K562 (cell line): ENCODE measurements around the gene SELENOW.

Experiments used
- BHLHE40 ChIP-seq: IDR thresholded peaks from 2 replicates; pipeline ENCODE4 v1.6.1; 2011; ENCODE audit warnings: low read length, improper control_type of control experiment
- CBX2 ChIP-seq: fragments of 200-600 bp; sonication (generic); IDR thresholded peaks from one replicate; pipeline ENCODE4 v1.6.1; 2012; ENCODE audit warnings: mild to moderate bottlenecking, low read length, inconsistent platforms; ENCODE audit not compliant: insufficient read depth, poor library complexity, severe bottlenecking
- CTCF ChIP-seq, 3 experiments: IDR thresholded peaks in 2 of 3; conservative IDR thresholded peaks in 1 of 3; 2 replicates each; pipeline ENCODE4 v1.5.1; 2011 to 2012; ENCODE audit warnings: low read length in 3 of 3, mild to moderate bottlenecking in 3 of 3, control low read depth in 2 of 3, improper control_type of control experiment in 1 of 3, inconsistent platforms in 1 of 3, low read depth in 1 of 3, mixed read lengths in 1 of 3, moderate library complexity in 1 of 3; ENCODE audit not compliant: insufficient read depth in 2 of 3
- ELK1 ChIP-seq: sonication (generic); formaldehyde crosslinking; IDR thresholded peaks from 2 replicates; pipeline ENCODE4 v1.8.1; 2022; ENCODE audit warnings: missing genetic modification reagents
- EZH2 ChIP-seq: IDR thresholded peaks from 2 replicates; pipeline ENCODE4 v1.6.1; 2012; ENCODE audit warnings: low read depth, mild to moderate bottlenecking, inconsistent platforms, low read length, borderline replicate concordance
- HMG20A ChIP-seq: fragments of 450-650 bp; formaldehyde crosslinking; conservative IDR thresholded peaks from 2 replicates; pipeline ENCODE4 v1.4.0; 2020; ENCODE audit warnings: mild to moderate bottlenecking, mixed read lengths
- PBX2 ChIP-seq, 2 experiments: IDR thresholded peaks in 1 of 2; conservative IDR thresholded peaks in 1 of 2; 2 replicates each; pipeline ENCODE4 v1.6.1; 2016; ENCODE audit warnings: low read depth in 2 of 2, mild to moderate bottlenecking in 1 of 2, missing compliant biosample characterization in 1 of 2, missing genetic modification characterization in 1 of 2, moderate library complexity in 1 of 2
- POLR2A ChIP-seq: fragments of 450-650 bp; conservative IDR thresholded peaks from 2 replicates; pipeline ENCODE4 v1.6.1; 2016
- POLR2G ChIP-seq: fragments of 200-400 bp; formaldehyde crosslinking; IDR thresholded peaks from 2 replicates; pipeline ENCODE4 v1.6.1; 2017; ENCODE audit warnings: low read depth, mild to moderate bottlenecking, antibody characterized with exemption, low read length, moderate library complexity
- RAD21 ChIP-seq, 2 experiments: fragments of 250-450 bp in 1 of 2; fragments of 450-650 bp in 1 of 2; sonication (Bioruptor Pico) in 1 of 2; formaldehyde crosslinking in 1 of 2; IDR thresholded peaks in 1 of 2; conservative IDR thresholded peaks in 1 of 2; 2 replicates each; pipeline versions ENCODE4 v1.4.0 to v1.8.0; 2020 to 2022; ENCODE audit warnings: mild to moderate bottlenecking in 2 of 2, moderate library complexity in 1 of 2
- SAFB ChIP-seq: fragments of 200-400 bp; formaldehyde crosslinking; IDR thresholded peaks from 2 replicates; pipeline ENCODE4 v1.6.1; 2017; ENCODE audit warnings: low read depth, low read length, borderline replicate concordance
- TARDBP ChIP-seq: fragments of 450-650 bp; IDR thresholded peaks from 2 replicates; pipeline ENCODE4 v1.6.1; 2016
- ZBTB26 ChIP-seq: fragments of 450-650 bp; formaldehyde crosslinking; IDR thresholded peaks from 2 replicates; pipeline ENCODE4 v1.4.0; 2022; ENCODE audit warnings: missing genetic modification characterization

- TF ChIP-seq SAFB (no peak), POLR2A (no peak), EZH2 (no peak), ELK1 (CRISPR knock-in tag) (no peak), HMG20A (CRISPR knock-in tag) (no peak), POLR2G (no peak), ZBTB26 (CRISPR knock-in tag) (no peak), TARDBP (no peak), PBX2 (CRISPR knock-in tag; IDR thresholded peaks at IDR 0.05; ENCODE audit: low read depth) (no peak), PBX2 (tag; conservative IDR thresholded peaks at IDR 0.05; ENCODE audit: low read depth) (no peak), BHLHE40 (no peak), RAD21 (CRISPR knock-in tag; conservative IDR thresholded peaks at IDR 0.05 in 1 of 2, IDR thresholded peaks at IDR 0.05 in 1 of 2) (no peak), CBX2 (no peak), CTCF (IDR thresholded peaks at IDR 0.05 in 2 of 3, conservative IDR thresholded peaks at IDR 0.05 in 1 of 3; ENCODE audit: insufficient read depth in 2 of 3, low read depth in 1 of 3, low read length in 3 of 3) (no peak)
Measured at GRCh38 chr19:47735131-47735530, 43.4 kb upstream of the SELENOW start.
